Stimulated activated CD4-positive, alpha-beta T cell treated with anti-CD3 and anti-CD28 coated beads, Interleukin-2, amount 100 ng/mL, for 48 hours (primary cell): ENCODE results near the gene CASP1.

Source experiments
- DNase-seq, 2 donors: peaks; one replicate each; pipeline ENCODE4 v3.0.0-alpha.2; 2020

CASP1 gene

DNA sequence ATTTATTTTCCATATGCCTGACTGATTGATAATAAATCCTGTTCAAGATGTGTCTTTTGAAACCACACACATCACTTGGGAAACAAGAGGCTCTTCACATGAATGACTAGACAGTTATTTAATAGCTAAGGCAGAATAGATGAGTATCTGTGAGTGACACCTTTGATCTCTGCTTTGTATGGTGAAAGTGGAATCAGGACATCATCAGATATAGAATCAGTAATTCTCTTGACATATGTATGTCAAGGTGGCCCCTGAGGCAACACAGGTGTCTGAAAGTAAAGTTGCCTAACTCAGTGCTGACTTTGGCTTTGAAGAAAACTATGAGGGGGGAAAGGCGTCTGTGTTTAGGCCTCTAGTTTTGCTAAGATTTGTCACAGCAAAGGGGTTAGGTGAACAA is 55.1 kb downstream of the CASP1 start:
- no peak for DNase-seq
